Tibial artery (tissue), 4 donors: ENCODE measurements around the gene AMPD2.

Experiments
- DNase-seq, 2 donors: peaks; one replicate each; pipeline ENCODE4 v3.0.0-alpha.2; 2019
- H3K27ac ChIP-seq, 2 donors: fragments of 200-600 bp; sonication (generic) in 1 of 2; 1 replicate in 1 of 2; 2 replicates in 1 of 2; pipeline ENCODE4 v1.5.1; 2018 to 2019; ENCODE audit warnings: mild to moderate bottlenecking in 1 of 2
- H3K27me3 ChIP-seq, 2 donors: fragments of 200-600 bp; sonication (generic) in 1 of 2; one replicate each; pipeline versions ENCODE4 v1.5.1 to v1.6.0; 2016 to 2019
- H3K36me3 ChIP-seq, 3 donors: fragments of 200-600 bp; sonication (generic) in 2 of 3; one replicate each; pipeline ENCODE4 v1.5.1; 2016 to 2019; ENCODE audit warnings: mild to moderate bottlenecking in 2 of 3
- H3K4me1 ChIP-seq, 4 donors: fragments of 200-600 bp; sonication (generic) in 2 of 4; 1 replicate in 3 of 4; 2 replicates in 1 of 4; pipeline ENCODE4 v1.5.1; 2016 to 2019
- H3K4me3 ChIP-seq, 2 donors: fragments of 200-600 bp; sonication (generic) in 1 of 2; 1 replicate in 1 of 2; 2 replicates in 1 of 2; pipeline ENCODE4 v1.5.1; 2018 to 2019; ENCODE audit warnings: mild to moderate bottlenecking in 2 of 2
- H3K9me3 ChIP-seq, 3 donors: fragments of 200-600 bp; sonication (generic) in 1 of 3; one replicate each; pipeline ENCODE4 v1.5.1; 2016 to 2019
- CTCF ChIP-seq, 2 experiments: fragments of 200-600 bp in 1 of 2; fragments of 450-650 bp in 1 of 2; IDR thresholded peaks; one replicate each; pipeline ENCODE4 v1.5.1; 2017 to 2019; ENCODE audit warnings: antibody characterized with exemption in 2 of 2, mild to moderate bottlenecking in 1 of 2, moderate library complexity in 1 of 2
- intact Hi-C: fragments of 100-400 bp; cut with DNase I; formaldehyde crosslinking; loops from one replicate; pipeline ENCODE4 v1.15.0; 2023; ENCODE audit warnings: low total_unique reads

AMPD2 gene

GRCh38 chr1:109622137-109622892 lies 2.7 kb downstream of the AMPD2 start:
- no peak for TF ChIP-seq CTCF (IDR thresholded peaks at IDR 0.05)
- H3K27ac ChIP-seq = peak overlapping the region in 1 of 2 donors; percentile 91
- peak in 1 of 2 donors; percentile 49 for DNase-seq
- peaks cover 0 to 55% (median 40%) of the 10 kb centered on the region in 4 donors for H3K4me1 ChIP-seq
- no peaks in the 10 kb centered on the region for H3K9me3 ChIP-seq
- intact Hi-C loops = no loop called here
- no peak overlapping the region for H3K4me3 ChIP-seq
- no peaks in the 10 kb centered on the region for H3K27me3 ChIP-seq
- H3K36me3 ChIP-seq = peaks cover 0 to 20% (median 13%) of the 10 kb centered on the region in 3 donors

- Histone ChIP-seq H3K4me3 (no peak overlapping the region), H3K27me3 (no peaks in the 10 kb centered on the region), H3K27ac (peak overlapping the region; percentile 13 to 62), H3K9me3 (no peaks in the 10 kb centered on the region), H3K36me3 (peaks cover 5 to 26% (median 19%) of the 10 kb centered on the region in 3 donors), H3K4me1 (peaks cover 0 to 55% (median 40%) of the 10 kb centered on the region in 4 donors)
- TF ChIP-seq CTCF (IDR thresholded peaks at IDR 0.05) = no peak
- intact Hi-C loops = no loop called here
- DNase-seq = no peak
Measured at GRCh38 chr1:109622895-109623294, 3.3 kb downstream of the AMPD2 start.

GRCh38 chr1:109623601-109624161 lies 4.0 kb downstream of the AMPD2 start:
- DNase-seq = peak in 1 of 2 donors; percentile 70
- Histone ChIP-seq H3K4me1 (peaks cover 0 to 55% (median 40%) of the 10 kb centered on the region in 4 donors), H3K36me3 (peaks cover 12 to 34% (median 27%) of the 10 kb centered on the region in 3 donors), H3K4me3 (peak overlapping the region; percentile 29 to 37), H3K9me3 (no peaks in the 10 kb centered on the region), H3K27me3 (no peaks in the 10 kb centered on the region), H3K27ac (peak overlapping the region; percentile 16 to 62)
- TF ChIP-seq CTCF (IDR thresholded peaks at IDR 0.05) = no peak
- intact Hi-C loops = no loop called here

- peaks cover 19 to 41% (median 34%) of the 10 kb centered on the region in 3 donors for H3K36me3 ChIP-seq
- DNase-seq = peak in 1 of 2 donors; percentile 63
- H3K4me1 ChIP-seq = peaks cover 0 to 51% (median 37%) of the 10 kb centered on the region in 4 donors
- intact Hi-C loops = no loop called here
- H3K27me3 ChIP-seq = no peaks in the 10 kb centered on the region
- H3K9me3 ChIP-seq = no peaks in the 10 kb centered on the region
- peak overlapping the region; percentile 16 to 62 for H3K27ac ChIP-seq
- no peak for TF ChIP-seq CTCF (IDR thresholded peaks at IDR 0.05)
- H3K4me3 ChIP-seq = peak overlapping the region; percentile 29 to 37
Measured at GRCh38 chr1:109624201-109625010, 4.8 kb downstream of the AMPD2 start.

GRCh38 chr1:109625176-109625575 lies 5.5 kb downstream of the AMPD2 start:
- Histone ChIP-seq H3K27me3 (no peaks in the 10 kb centered on the region), H3K4me3 (no peak overlapping the region), H3K4me1 (peaks cover 0 to 44% (median 32%) of the 10 kb centered on the region in 4 donors), H3K36me3 (peaks cover 19 to 49% (median 41%) of the 10 kb centered on the region in 3 donors), H3K9me3 (no peaks in the 10 kb centered on the region), H3K27ac (no peak overlapping the region)
- no peak for TF ChIP-seq CTCF (IDR thresholded peaks at IDR 0.05)
- DNase-seq = peak in 1 of 2 donors; percentile 62
- intact Hi-C loops = no loop called here
